Smooth muscle cell (in vitro differentiated cells): ENCODE data around the gene SEPTIN2. TPM values are rescaled to one million over a fixed set of nuclear protein-coding genes. Genes with fewer than 3 reads are reported as not detected.
A peak's percentile ranks its signal among the peaks of the same experiment; 100 is the strongest.

ENCODE experiments used
- DNase-seq: peaks from one replicate; lab custom pipeline; 2025; ENCODE audit not compliant: unreplicated experiment; lab: John Stamatoyannopoulos, UW
- H2AFZ ChIP-seq: fragments of 200-600 bp; sonication (generic); 2 replicates; pipeline ENCODE4 v1.6.0; 2016; ENCODE audit warnings: antibody characterized with exemption, low read depth, mild to moderate bottlenecking
- H3F3A ChIP-seq: fragments of 200-600 bp; sonication (generic); 2 replicates; pipeline ENCODE4 v1.6.0; 2017; ENCODE audit warnings: antibody characterized with exemption, low read depth
- H3K27ac ChIP-seq: fragments of 200-600 bp; sonication (generic); 2 replicates; pipeline ENCODE4 v1.5.1; 2016; ENCODE audit warnings: low read depth, mild to moderate bottlenecking
- H3K27me3 ChIP-seq: fragments of 200-600 bp; sonication (generic); 2 replicates; pipeline ENCODE4 v1.6.1; 2016; ENCODE audit warnings: low read depth, mild to moderate bottlenecking
- H3K36me3 ChIP-seq: fragments of 200-600 bp; sonication (generic); 2 replicates; pipeline ENCODE4 v1.5.1; 2016; ENCODE audit warnings: low read depth
- H3K4me1 ChIP-seq: fragments of 200-600 bp; sonication (generic); 2 replicates; pipeline ENCODE4 v1.5.1; 2016; ENCODE audit warnings: low read depth
- H3K4me2 ChIP-seq: fragments of 200-600 bp; sonication (generic); 2 replicates; pipeline ENCODE4 v1.6.0; 2016; ENCODE audit warnings: mild to moderate bottlenecking
- H3K4me3 ChIP-seq: fragments of 200-600 bp; sonication (generic); 2 replicates; pipeline ENCODE4 v1.5.1; 2016; ENCODE audit warnings: mild to moderate bottlenecking
- H3K79me2 ChIP-seq: fragments of 200-600 bp; sonication (generic); 2 replicates; pipeline ENCODE4 v1.6.0; 2016; ENCODE audit warnings: low read depth, mild to moderate bottlenecking
- H3K9ac ChIP-seq: fragments of 200-600 bp; sonication (generic); 2 replicates; pipeline ENCODE4 v1.6.0; 2016; ENCODE audit warnings: low read depth
- H3K9me3 ChIP-seq: fragments of 200-600 bp; sonication (generic); replicated peaks from 2 replicates; pipeline ENCODE4 v1.5.1; 2016; ENCODE audit warnings: low read depth
- H4K20me1 ChIP-seq: fragments of 200-600 bp; sonication (generic); 2 replicates; pipeline ENCODE4 v1.6.0; 2016; ENCODE audit warnings: low read depth
- CTCF ChIP-seq: fragments of 200-600 bp; sonication (generic); IDR thresholded peaks from 2 replicates; pipeline ENCODE4 v1.5.1; 2017; ENCODE audit warnings: borderline replicate concordance, mild to moderate bottlenecking, antibody characterized with exemption; ENCODE audit not compliant: insufficient read depth, poor library complexity, severe bottlenecking
- WGBS: methylation state at CpG from one replicate; pipeline ENCODE4 v1.1.7; 2016; ENCODE audit warnings: low lambda C conversion rate; 5-methylcytosine and 5-hydroxymethylcytosine counted together
- polyA plus RNA-seq: library from polyadenylated mRNA; unstranded; fragments of >200 nt; fragmentation: Nextera tagmentation; extraction: Ambion mirVana; gene quantifications from 2 replicates; pipeline ENCODE4 v1.2.1, GENCODE V29; 2016
- total RNA-seq: library from RNA; depleted of rRNA; stranded (reverse); fragments of >200 nt; gene quantifications from 2 replicates; pipeline ENCODE4 v1.2.3, GENCODE V29; 2014

The SEPTIN2 gene
- total and polyA plus RNA-seq, 2 experiments from 2014 or later = 344 to 443 TPM

DNA sequence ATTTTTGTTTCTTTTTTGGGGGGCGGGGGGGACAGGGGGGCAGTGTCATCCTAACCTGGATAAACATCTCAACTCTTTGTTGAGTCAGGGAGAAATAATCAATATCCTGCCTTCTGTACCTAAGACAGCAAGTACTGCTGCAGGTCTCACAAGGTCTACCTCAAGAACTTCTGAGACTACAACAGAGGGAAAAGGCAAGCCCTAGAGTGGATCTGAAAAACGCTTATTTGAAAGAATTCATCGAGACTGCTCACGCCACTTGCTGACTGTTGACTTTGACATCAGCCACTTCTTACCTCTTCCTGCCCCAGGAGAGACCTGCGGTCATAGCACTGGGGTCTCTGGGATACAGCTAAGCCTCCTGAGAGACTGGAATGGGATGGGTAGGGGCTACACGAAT, 8.7 kb upstream of the SEPTIN2 start:
- Histone ChIP-seq H3K4me2 (no peak overlapping the region), H3K36me3 (no peaks in the 10 kb centered on the region), H3K27me3 (no peaks in the 10 kb centered on the region), H3F3A (peaks cover 14% of the 10 kb centered on the region), H3K4me3 (no peak overlapping the region), H3K27ac (no peak overlapping the region), H4K20me1 (peaks cover 99% of the 10 kb centered on the region), H3K4me1 (no peaks in the 10 kb centered on the region), H2AFZ (no peak overlapping the region), H3K79me2 (peaks cover 100% of the 10 kb centered on the region), H3K9ac (no peak overlapping the region), H3K9me3 (no peaks in the 10 kb centered on the region)
- DNase-seq = no peak
- 85% methylated on average over 6 of the region's 6 CpGs for WGBS
- TF ChIP-seq CTCF = no peak

DNA sequence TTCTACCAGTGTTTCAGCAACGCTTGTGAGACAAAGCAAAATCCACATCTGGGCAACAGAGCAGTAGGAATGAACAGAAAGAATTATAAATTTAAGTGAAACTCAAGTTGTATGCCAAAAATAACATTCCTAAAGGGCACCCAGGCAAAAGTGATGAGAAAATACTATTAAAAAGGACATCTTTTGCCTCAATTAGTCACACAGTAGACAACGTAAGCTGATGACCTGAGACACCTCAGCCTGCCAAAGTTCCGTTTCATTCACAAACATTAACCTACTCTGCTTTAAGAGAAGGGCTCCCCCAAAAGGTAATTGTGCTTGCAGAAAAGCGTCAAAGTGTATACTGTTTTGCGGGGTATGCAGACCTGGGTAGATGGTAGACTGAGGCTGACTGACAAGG, 7.5 kb upstream of the SEPTIN2 start:
- no peaks in the 10 kb centered on the region for H3K4me1 ChIP-seq
- no peak overlapping the region for H3K9ac ChIP-seq
- 86% methylated on average over 5 of the region's 5 CpGs for WGBS
- H3K27me3 ChIP-seq = no peaks in the 10 kb centered on the region
- no peak for TF ChIP-seq CTCF
- peaks cover 14% of the 10 kb centered on the region for H3F3A ChIP-seq
- DNase-seq = no peak
- no peaks in the 10 kb centered on the region for H3K36me3 ChIP-seq
- peaks cover 87% of the 10 kb centered on the region for H4K20me1 ChIP-seq
- H3K79me2 ChIP-seq = peaks cover 100% of the 10 kb centered on the region
- no peak overlapping the region for H3K4me3 ChIP-seq
- H3K4me2 ChIP-seq = no peak overlapping the region
- H3K9me3 ChIP-seq = no peaks in the 10 kb centered on the region
- H2AFZ ChIP-seq = no peak overlapping the region
- H3K27ac ChIP-seq = no peak overlapping the region

- Histone ChIP-seq H3K4me1 (peaks cover 5% of the 10 kb centered on the region), H3K27me3 (no peaks in the 10 kb centered on the region), H3F3A (peaks cover 14% of the 10 kb centered on the region), H3K4me3 (no peak overlapping the region), H2AFZ (no peak overlapping the region), H3K9ac (no peak overlapping the region), H3K36me3 (no peaks in the 10 kb centered on the region), H3K9me3 (no peaks in the 10 kb centered on the region), H3K79me2 (peaks cover 100% of the 10 kb centered on the region), H4K20me1 (peaks cover 80% of the 10 kb centered on the region), H3K27ac (peak overlapping the region; percentile 99), H3K4me2 (no peak overlapping the region)
- no peak for DNase-seq
- 94% methylated on average over 18 of the region's 18 CpGs for WGBS
- TF ChIP-seq CTCF = no peak
These were observed 6.8 kb upstream of the SEPTIN2 start for GRCh38 chr2:241308832-241309500.

- TF ChIP-seq CTCF = no peak
- Histone ChIP-seq H2AFZ (no peak overlapping the region), H3F3A (peaks cover 14% of the 10 kb centered on the region), H3K27ac (peak overlapping the region; percentile 99), H3K9ac (peak overlapping the region; percentile 3), H3K4me3 (no peak overlapping the region), H3K9me3 (no peaks in the 10 kb centered on the region), H3K4me1 (peaks cover 8% of the 10 kb centered on the region), H3K36me3 (no peaks in the 10 kb centered on the region), H3K79me2 (peaks cover 100% of the 10 kb centered on the region), H3K4me2 (peak overlapping the region; percentile 38), H3K27me3 (no peaks in the 10 kb centered on the region), H4K20me1 (peaks cover 73% of the 10 kb centered on the region)
- 45% methylated on average over 2 of the region's 2 CpGs for WGBS
- no peak for DNase-seq
These were observed 6.0 kb upstream of the SEPTIN2 start for GRCh38 chr2:241309684-241310117.
